Activated B cell treated with CpG ODN at 0.5 μM for 24 hours (primary cell): ENCODE measurements around the gene NLE1. TPM values are rescaled to one million over a fixed set of nuclear protein-coding genes. Genes with fewer than 3 reads are reported as not detected.

Experiments used
- ATAC-seq: fragments of 200-7000 bp; cut with Tn5 transposase; one replicate; pipeline ENCODE4 v1.10.0; 2021; ENCODE audit warnings: low read depth, mild to moderate bottlenecking, moderate library complexity
- CTCF ChIA-PET: fragments of 350-600 bp; sonication (Branson Sonifier 250); formaldehyde crosslinking; loops from one replicate; lab custom pipeline; 2021; ENCODE audit warnings: antibody characterized with exemption; lab: Charles Lee
- POLR2A ChIA-PET: fragments of 350-600 bp; sonication (Branson Sonifier 250); formaldehyde crosslinking; loops from one replicate; lab custom pipeline; 2021; ENCODE audit warnings: antibody characterized with exemption; lab: Charles Lee
- DNase-seq: peaks from one replicate; pipeline ENCODE4 v3.0.0; 2022
- H3K27ac Mint-ChIP-seq: one replicate; pipeline ENCODE4 v1.8.0; 2020; ENCODE audit warnings: mixed read lengths
- H3K27me3 Mint-ChIP-seq: one replicate; pipeline ENCODE4 v1.8.0; 2021; ENCODE audit warnings: mixed read lengths
- H3K36me3 Mint-ChIP-seq: one replicate; pipeline ENCODE4 v1.8.0; 2021; ENCODE audit warnings: low read depth, mixed read lengths
- H3K4me1 Mint-ChIP-seq: one replicate; pipeline ENCODE4 v1.8.0; 2021; ENCODE audit warnings: mixed read lengths
- H3K4me3 Mint-ChIP-seq: one replicate; pipeline ENCODE4 v1.8.0; 2020; ENCODE audit warnings: mild to moderate bottlenecking, mixed read lengths
- H3K9me3 Mint-ChIP-seq: one replicate; pipeline ENCODE4 v1.8.0; 2020; ENCODE audit warnings: mixed read lengths
- CTCF ChIP-seq: fragments of 200-600 bp; IDR thresholded peaks from one replicate; pipeline ENCODE4 v1.8.0; 2022; ENCODE audit warnings: antibody characterized with exemption, mild to moderate bottlenecking
- intact Hi-C: fragments of 100-400 bp; cut with micrococcal nuclease; formaldehyde crosslinking; loops from one replicate; pipeline ENCODE4 v1.15.1; 2024
- total RNA-seq: library from RNA; stranded (reverse); gene quantifications from 2 replicates; pipeline ENCODE4 v1.2.3, GENCODE V29; 2022

NLE1 gene
- total RNA-seq, 1 donor from 2014 or later, result 26.3 TPM

GRCh38 chr17:35103271-35103670, 38.8 kb downstream of the NLE1 start:
- Mint-ChIP-seq H3K27ac (no peak overlapping the region), H3K27me3 (no peaks in the 10 kb centered on the region), H3K4me1 (no peaks in the 10 kb centered on the region), H3K4me3 (no peak overlapping the region), H3K36me3 (peaks cover 67% of the 10 kb centered on the region), H3K9me3 (peaks cover 9% of the 10 kb centered on the region)
- TF ChIP-seq CTCF, result no peak
- POLR2A ChIA-PET, result interaction anchor here (0.7 kb wide), 1 partner anchor 11 kb away, joined by 3 read pairs; no protein-coding TSS in a partner anchor
- intact Hi-C loops, result no loop called here
- CTCF ChIA-PET, result no interaction called here
- no peak for ATAC-seq
- DNase-seq, result no peak

- Mint-ChIP-seq H3K9me3 (peaks cover 9% of the 10 kb centered on the region), H3K27me3 (no peaks in the 10 kb centered on the region), H3K27ac (no peak overlapping the region), H3K36me3 (peaks cover 67% of the 10 kb centered on the region), H3K4me1 (no peaks in the 10 kb centered on the region), H3K4me3 (no peak overlapping the region)
- POLR2A ChIA-PET, result no interaction called here
- CTCF ChIA-PET, result no interaction called here
- no peak for DNase-seq
- intact Hi-C loops, result no loop called here
- ATAC-seq, result no peak
- TF ChIP-seq CTCF, result no peak
These were observed 40.4 kb downstream of the NLE1 start for GRCh38 chr17:35101725-35102124.

- H3K27ac Mint-ChIP-seq, result no peak overlapping the region
- peaks cover 60% of the 10 kb centered on the region for H3K36me3 Mint-ChIP-seq
- peaks cover 5% of the 10 kb centered on the region for H3K9me3 Mint-ChIP-seq
- POLR2A ChIA-PET, result no interaction called here
- no peak for TF ChIP-seq CTCF
- CTCF ChIA-PET, result no interaction called here
- intact Hi-C loops, result no loop called here
- H3K4me3 Mint-ChIP-seq, result no peak overlapping the region
- no peaks in the 10 kb centered on the region for H3K4me1 Mint-ChIP-seq
- ATAC-seq (no peak), DNase-seq (no peak)
- H3K27me3 Mint-ChIP-seq, result no peaks in the 10 kb centered on the region
These were observed 41.1 kb downstream of the NLE1 start for GRCh38 chr17:35101036-35101435.

GRCh38 chr17:35099908-35100307, 42.2 kb downstream of the NLE1 start:
- no peak for DNase-seq
- H3K4me1 Mint-ChIP-seq, result no peaks in the 10 kb centered on the region
- ATAC-seq, result no peak
- H3K27ac Mint-ChIP-seq, result no peak overlapping the region
- no peak overlapping the region for H3K4me3 Mint-ChIP-seq
- CTCF ChIA-PET, result no interaction called here
- no peaks in the 10 kb centered on the region for H3K9me3 Mint-ChIP-seq
- POLR2A ChIA-PET, result no interaction called here
- no peaks in the 10 kb centered on the region for H3K27me3 Mint-ChIP-seq
- H3K36me3 Mint-ChIP-seq, result peaks cover 49% of the 10 kb centered on the region
- intact Hi-C loops, result no loop called here
- TF ChIP-seq CTCF, result no peak

GRCh38 chr17:35097776-35098175, 44.3 kb downstream of the NLE1 start:
- Mint-ChIP-seq H3K9me3 (no peaks in the 10 kb centered on the region), H3K27me3 (no peaks in the 10 kb centered on the region), H3K4me1 (no peaks in the 10 kb centered on the region), H3K4me3 (no peak overlapping the region), H3K36me3 (peaks cover 38% of the 10 kb centered on the region), H3K27ac (no peak overlapping the region)
- intact Hi-C loops, result no loop called here
- ChIA-PET CTCF (no interaction called here), POLR2A (interaction anchor here (0.5 kb wide), 1 partner anchor 115 kb away, joined by 3 read pairs; no protein-coding TSS in a partner anchor)
- TF ChIP-seq CTCF, result no peak
- ATAC-seq (no peak), DNase-seq (no peak)
